GM12801 (cell line): ENCODE results near the gene LRRC74A.

Source experiments
- TF ChIP-seq, protein P1 (sequence below): IDR thresholded peaks from one replicate; pipeline ENCODE4 v1.5.1; 2011; ENCODE audit warnings: control low read depth; ENCODE audit not compliant: insufficient read length; ENCODE audit errors: extremely low read depth

Gene LRRC74A

GRCh38 chr14:76900682-76901081 is 74.5 kb downstream of the LRRC74A start:
- TF ChIP-seq, protein P1, sequence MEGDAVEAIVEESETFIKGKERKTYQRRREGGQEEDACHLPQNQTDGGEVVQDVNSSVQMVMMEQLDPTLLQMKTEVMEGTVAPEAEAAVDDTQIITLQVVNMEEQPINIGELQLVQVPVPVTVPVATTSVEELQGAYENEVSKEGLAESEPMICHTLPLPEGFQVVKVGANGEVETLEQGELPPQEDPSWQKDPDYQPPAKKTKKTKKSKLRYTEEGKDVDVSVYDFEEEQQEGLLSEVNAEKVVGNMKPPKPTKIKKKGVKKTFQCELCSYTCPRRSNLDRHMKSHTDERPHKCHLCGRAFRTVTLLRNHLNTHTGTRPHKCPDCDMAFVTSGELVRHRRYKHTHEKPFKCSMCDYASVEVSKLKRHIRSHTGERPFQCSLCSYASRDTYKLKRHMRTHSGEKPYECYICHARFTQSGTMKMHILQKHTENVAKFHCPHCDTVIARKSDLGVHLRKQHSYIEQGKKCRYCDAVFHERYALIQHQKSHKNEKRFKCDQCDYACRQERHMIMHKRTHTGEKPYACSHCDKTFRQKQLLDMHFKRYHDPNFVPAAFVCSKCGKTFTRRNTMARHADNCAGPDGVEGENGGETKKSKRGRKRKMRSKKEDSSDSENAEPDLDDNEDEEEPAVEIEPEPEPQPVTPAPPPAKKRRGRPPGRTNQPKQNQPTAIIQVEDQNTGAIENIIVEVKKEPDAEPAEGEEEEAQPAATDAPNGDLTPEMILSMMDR, result no peak

- TF ChIP-seq, protein P1, result no peak
Measured at GRCh38 chr14:76901171-76902055, 75.2 kb downstream of the LRRC74A start.

GRCh38 chr14:76902591-76902990 is 76.4 kb downstream of the LRRC74A start:
- TF ChIP-seq, protein P1, result no peak

DNA sequence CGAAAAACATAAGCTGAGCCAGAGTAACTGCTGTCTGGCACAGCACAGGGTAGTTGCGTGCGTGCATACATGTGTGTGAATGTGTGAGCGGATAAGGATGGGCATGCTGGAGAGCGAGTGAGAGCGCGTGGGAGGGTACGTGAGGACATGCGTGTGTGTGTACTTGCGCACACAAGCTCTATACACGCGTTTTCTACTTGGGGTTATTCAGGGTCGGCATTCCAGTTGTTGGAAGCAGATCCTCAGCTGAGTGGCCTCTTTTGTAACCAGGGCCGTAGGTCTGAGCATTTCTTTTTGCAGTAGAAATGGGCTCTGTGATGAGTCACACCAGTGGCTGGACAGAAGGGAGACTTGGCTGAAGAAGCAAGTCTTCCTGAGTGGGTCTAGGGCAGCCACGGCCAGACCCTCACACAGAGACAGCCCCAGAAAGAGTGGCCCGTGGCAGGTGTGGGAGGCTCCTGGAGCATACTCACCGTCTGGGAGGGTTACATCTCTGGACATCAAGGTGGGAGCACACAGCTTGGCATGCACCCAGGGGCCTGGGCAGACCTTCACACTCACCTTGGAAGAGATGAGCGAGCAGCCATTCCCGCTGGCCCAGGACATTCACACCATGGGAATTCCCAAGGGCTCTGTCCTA is 78.0 kb downstream of the LRRC74A start:
- TF ChIP-seq, protein P1, result no peak

DNA sequence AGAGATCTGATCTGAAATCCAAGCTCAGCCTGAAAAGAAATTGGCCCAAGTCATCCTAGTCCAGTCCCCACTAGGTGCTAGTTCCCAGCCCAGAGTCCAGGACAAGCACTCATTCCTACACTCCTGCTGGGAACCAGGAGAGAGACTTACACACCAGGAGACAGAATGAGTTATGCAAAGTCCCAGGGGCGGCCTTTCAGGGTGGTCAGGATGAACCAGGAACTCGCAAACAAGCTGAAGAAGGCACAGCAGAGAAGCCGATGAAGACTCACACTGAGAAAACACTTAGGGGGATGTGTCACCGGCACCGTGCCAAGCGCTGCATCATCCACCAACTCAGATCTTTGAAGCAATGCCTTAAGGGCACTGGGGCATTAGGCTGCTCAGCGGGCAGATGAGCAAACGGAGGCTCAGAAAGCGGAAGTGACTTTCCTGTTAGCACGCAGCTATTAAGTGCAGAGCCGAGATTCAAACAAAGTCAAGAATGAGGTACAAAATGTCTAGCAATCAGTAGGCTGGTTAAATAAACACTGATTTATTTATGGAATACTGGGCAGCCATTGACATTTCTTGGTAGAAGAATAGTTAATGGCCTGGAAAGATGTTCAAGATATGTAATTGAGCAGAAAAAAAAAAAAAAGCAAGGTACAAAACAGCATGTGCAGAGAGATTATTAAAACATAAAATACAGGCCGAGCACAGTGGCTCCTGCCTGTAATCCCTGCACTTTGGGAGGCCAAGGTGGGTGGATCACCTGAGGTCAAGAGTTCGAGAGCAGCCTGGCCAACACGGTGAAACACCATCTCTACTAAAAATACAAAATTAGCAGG is 78.7 kb downstream of the LRRC74A start:
- TF ChIP-seq, protein P1, result no peak

- TF ChIP-seq, protein P1, result no peak
Measured at GRCh38 chr14:76908834-76909233, 82.6 kb downstream of the LRRC74A start.

DNA sequence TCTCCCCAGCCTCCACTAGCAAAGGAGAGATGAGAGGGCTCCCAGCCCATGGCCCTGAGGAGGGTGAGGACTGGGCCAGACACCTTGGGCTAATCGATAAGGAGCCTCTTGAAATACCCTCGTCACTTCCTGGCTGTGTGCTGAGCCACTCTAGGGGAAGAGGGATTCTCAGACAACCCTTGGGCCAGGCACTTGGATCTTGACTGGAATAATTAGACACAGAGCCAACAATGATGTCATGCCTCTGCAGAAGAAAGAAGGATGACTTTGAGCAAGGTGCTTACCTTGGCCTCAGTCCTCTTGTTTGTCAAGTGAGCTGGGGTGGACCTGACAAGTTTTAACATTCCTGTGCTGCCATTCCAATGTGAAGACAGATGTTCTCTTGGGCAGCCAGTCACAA is 83.1 kb downstream of the LRRC74A start:
- TF ChIP-seq, protein P1, result no peak
